WTC11 (cell line): ENCODE measurements around the gene DRG2. TPM values are rescaled to one million over a fixed set of nuclear protein-coding genes. Genes with fewer than 3 reads are reported as not detected.

ENCODE experiments used
- ARID4B ChIP-seq: sonication (generic); formaldehyde crosslinking; IDR thresholded peaks from 2 replicates; pipeline ENCODE4 v1.8.0; 2023; ENCODE audit warnings: missing genetic modification reagents, mild to moderate bottlenecking, borderline replicate concordance
- ATF1 ChIP-seq: sonication (generic); formaldehyde crosslinking; IDR thresholded peaks from 2 replicates; pipeline ENCODE4 v1.8.1; 2023; ENCODE audit warnings: mild to moderate bottlenecking, moderate library complexity, missing genetic modification reagents
- ATF3 ChIP-seq: sonication (generic); formaldehyde crosslinking; conservative IDR thresholded peaks from 2 replicates; pipeline ENCODE4 v1.8.1; 2022; ENCODE audit warnings: mild to moderate bottlenecking, missing genetic modification reagents
- CBFB ChIP-seq: sonication (generic); formaldehyde crosslinking; IDR thresholded peaks from 2 replicates; pipeline ENCODE4 v1.8.1; 2022; ENCODE audit warnings: mild to moderate bottlenecking, low read depth, missing genetic modification reagents
- CDX4 ChIP-seq: fragments of 250-450 bp; sonication (Bioruptor Pico); IDR thresholded peaks from 2 replicates; pipeline ENCODE4 v1.9.0; 2021; ENCODE audit warnings: moderate library complexity, mild to moderate bottlenecking, inconsistent platforms, borderline replicate concordance
- FOXK1 ChIP-seq: sonication (generic); formaldehyde crosslinking; IDR thresholded peaks from 2 replicates; pipeline ENCODE4 v1.8.0; 2022; ENCODE audit warnings: mild to moderate bottlenecking, moderate library complexity, missing genetic modification reagents
- FOXP4 ChIP-seq: sonication (generic); formaldehyde crosslinking; IDR thresholded peaks from 2 replicates; pipeline ENCODE4 v1.8.0; 2022; ENCODE audit warnings: mild to moderate bottlenecking, missing genetic modification reagents
- KAT7 ChIP-seq: sonication (generic); formaldehyde crosslinking; IDR thresholded peaks from 2 replicates; pipeline ENCODE4 v1.8.1; 2023; ENCODE audit warnings: missing genetic modification reagents, mild to moderate bottlenecking, borderline replicate concordance
- NFATC4 ChIP-seq: fragments of 250-450 bp; sonication (Bioruptor Pico); IDR thresholded peaks from 2 replicates; pipeline ENCODE4 v1.9.0; 2021; ENCODE audit warnings: mild to moderate bottlenecking
- PRDM15 ChIP-seq: sonication (generic); formaldehyde crosslinking; IDR thresholded peaks from 2 replicates; pipeline ENCODE4 v1.8.0; 2022; ENCODE audit warnings: missing genetic modification reagents
- TEAD4 ChIP-seq: sonication (generic); formaldehyde crosslinking; IDR thresholded peaks from 2 replicates; pipeline ENCODE4 v1.8.0; 2022; ENCODE audit warnings: mild to moderate bottlenecking, missing genetic modification reagents
- TP53 ChIP-seq: sonication (generic); formaldehyde crosslinking; IDR thresholded peaks from 2 replicates; pipeline ENCODE4 v1.8.1; 2023; ENCODE audit warnings: mild to moderate bottlenecking, missing genetic modification reagents
- ZBTB43 ChIP-seq: sonication (generic); formaldehyde crosslinking; IDR thresholded peaks from 2 replicates; pipeline ENCODE4 v1.8.1; 2023; ENCODE audit warnings: mild to moderate bottlenecking, missing genetic modification reagents
- ZNF317 ChIP-seq: sonication (generic); formaldehyde crosslinking; IDR thresholded peaks from 2 replicates; pipeline ENCODE4 v1.8.1; 2023; ENCODE audit warnings: low read depth, mild to moderate bottlenecking, moderate library complexity, missing genetic modification reagents, borderline replicate concordance
- ZNF671 ChIP-seq: fragments of 250-450 bp; sonication (Bioruptor Pico); IDR thresholded peaks from 2 replicates; pipeline ENCODE4 v1.8.0; 2021; ENCODE audit warnings: mild to moderate bottlenecking
- total RNA-seq: library from RNA; stranded (reverse); gene quantifications from 3 replicates; pipeline ENCODE4 v1.2.3, GENCODE V29; 2021
- TF ChIP-seq, protein P1 (sequence below): sonication (generic); formaldehyde crosslinking; conservative IDR thresholded peaks from 2 replicates; pipeline ENCODE4 v1.8.1; 2023; ENCODE audit warnings: mild to moderate bottlenecking, low read depth, missing genetic modification reagents, moderate library complexity
- TF ChIP-seq, protein P2 (sequence below): sonication (generic); formaldehyde crosslinking; IDR thresholded peaks from 2 replicates; pipeline ENCODE4 v1.8.1; 2023; ENCODE audit warnings: mild to moderate bottlenecking, missing genetic modification reagents, borderline replicate concordance

The DRG2 gene
- total RNA-seq, 1 experiment from 2014 or later, result 41.4 TPM

GRCh38 chr17:18087610-18088491 is at the start of gene DRG2 (continued):
- TF ChIP-seq FOXK1 (CRISPR knock-in tag) (peak; percentile 90), TEAD4 (CRISPR knock-in tag) (peak; percentile 5; the same call in 1 of the 2 replicates), ATF1 (no peak), ZNF671 (CRISPR knock-in tag) (no peak), CDX4 (CRISPR knock-in tag) (no peak), ATF3 (CRISPR knock-in tag) (no peak), NFATC4 (CRISPR knock-in tag) (no peak), ZBTB43 (0 out of 2 replicates have a peak, but pooled peaks have one; percentile 43), CBFB (CRISPR knock-in tag) (0 out of 2 replicates have a peak, but pooled peaks have one; percentile 62), TP53 (0 out of 2 replicates have a peak, but pooled peaks have one; percentile 45), KAT7 (CRISPR knock-in tag) (no peak; the same call in 1 of the 2 replicates), ARID4B (CRISPR knock-in tag) (0 out of 2 replicates have a peak, but pooled peaks have one; percentile 52), FOXP4 (CRISPR knock-in tag) (0 out of 2 replicates have a peak, but pooled peaks have one; percentile 9), ZNF317 (CRISPR knock-in tag) (no peak), PRDM15 (CRISPR knock-in tag) (no peak)
- TF ChIP-seq, protein P1, sequence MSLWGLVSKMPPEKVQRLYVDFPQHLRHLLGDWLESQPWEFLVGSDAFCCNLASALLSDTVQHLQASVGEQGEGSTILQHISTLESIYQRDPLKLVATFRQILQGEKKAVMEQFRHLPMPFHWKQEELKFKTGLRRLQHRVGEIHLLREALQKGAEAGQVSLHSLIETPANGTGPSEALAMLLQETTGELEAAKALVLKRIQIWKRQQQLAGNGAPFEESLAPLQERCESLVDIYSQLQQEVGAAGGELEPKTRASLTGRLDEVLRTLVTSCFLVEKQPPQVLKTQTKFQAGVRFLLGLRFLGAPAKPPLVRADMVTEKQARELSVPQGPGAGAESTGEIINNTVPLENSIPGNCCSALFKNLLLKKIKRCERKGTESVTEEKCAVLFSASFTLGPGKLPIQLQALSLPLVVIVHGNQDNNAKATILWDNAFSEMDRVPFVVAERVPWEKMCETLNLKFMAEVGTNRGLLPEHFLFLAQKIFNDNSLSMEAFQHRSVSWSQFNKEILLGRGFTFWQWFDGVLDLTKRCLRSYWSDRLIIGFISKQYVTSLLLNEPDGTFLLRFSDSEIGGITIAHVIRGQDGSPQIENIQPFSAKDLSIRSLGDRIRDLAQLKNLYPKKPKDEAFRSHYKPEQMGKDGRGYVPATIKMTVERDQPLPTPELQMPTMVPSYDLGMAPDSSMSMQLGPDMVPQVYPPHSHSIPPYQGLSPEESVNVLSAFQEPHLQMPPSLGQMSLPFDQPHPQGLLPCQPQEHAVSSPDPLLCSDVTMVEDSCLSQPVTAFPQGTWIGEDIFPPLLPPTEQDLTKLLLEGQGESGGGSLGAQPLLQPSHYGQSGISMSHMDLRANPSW (CRISPR knock-in tag), result no peak
- TF ChIP-seq, protein P2, sequence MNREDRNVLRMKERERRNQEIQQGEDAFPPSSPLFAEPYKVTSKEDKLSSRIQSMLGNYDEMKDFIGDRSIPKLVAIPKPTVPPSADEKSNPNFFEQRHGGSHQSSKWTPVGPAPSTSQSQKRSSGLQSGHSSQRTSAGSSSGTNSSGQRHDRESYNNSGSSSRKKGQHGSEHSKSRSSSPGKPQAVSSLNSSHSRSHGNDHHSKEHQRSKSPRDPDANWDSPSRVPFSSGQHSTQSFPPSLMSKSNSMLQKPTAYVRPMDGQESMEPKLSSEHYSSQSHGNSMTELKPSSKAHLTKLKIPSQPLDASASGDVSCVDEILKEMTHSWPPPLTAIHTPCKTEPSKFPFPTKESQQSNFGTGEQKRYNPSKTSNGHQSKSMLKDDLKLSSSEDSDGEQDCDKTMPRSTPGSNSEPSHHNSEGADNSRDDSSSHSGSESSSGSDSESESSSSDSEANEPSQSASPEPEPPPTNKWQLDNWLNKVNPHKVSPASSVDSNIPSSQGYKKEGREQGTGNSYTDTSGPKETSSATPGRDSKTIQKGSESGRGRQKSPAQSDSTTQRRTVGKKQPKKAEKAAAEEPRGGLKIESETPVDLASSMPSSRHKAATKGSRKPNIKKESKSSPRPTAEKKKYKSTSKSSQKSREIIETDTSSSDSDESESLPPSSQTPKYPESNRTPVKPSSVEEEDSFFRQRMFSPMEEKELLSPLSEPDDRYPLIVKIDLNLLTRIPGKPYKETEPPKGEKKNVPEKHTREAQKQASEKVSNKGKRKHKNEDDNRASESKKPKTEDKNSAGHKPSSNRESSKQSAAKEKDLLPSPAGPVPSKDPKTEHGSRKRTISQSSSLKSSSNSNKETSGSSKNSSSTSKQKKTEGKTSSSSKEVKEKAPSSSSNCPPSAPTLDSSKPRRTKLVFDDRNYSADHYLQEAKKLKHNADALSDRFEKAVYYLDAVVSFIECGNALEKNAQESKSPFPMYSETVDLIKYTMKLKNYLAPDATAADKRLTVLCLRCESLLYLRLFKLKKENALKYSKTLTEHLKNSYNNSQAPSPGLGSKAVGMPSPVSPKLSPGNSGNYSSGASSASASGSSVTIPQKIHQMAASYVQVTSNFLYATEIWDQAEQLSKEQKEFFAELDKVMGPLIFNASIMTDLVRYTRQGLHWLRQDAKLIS (CRISPR knock-in tag), result peak; percentile 69; the same call in 1 of the 2 replicates
